Esophagus (tissue), 2 donors: ENCODE data around the gene ADAM10. TPM values are rescaled to one million over a fixed set of nuclear protein-coding genes. Genes with fewer than 3 reads are reported as not detected.
A peak's percentile ranks its signal among the peaks of the same experiment; 100 is the strongest.

Source experiments
- H3K27ac ChIP-seq, 2 donors: one replicate each; pipeline ENCODE4 v1.5.1; 2013; ENCODE audit warnings: low read depth in 2 of 2, mild to moderate bottlenecking in 2 of 2, inconsistent platforms in 1 of 2, low read length in 1 of 2, moderate library complexity in 1 of 2
- H3K27me3 ChIP-seq, 2 donors: one replicate each; pipeline ENCODE4 v1.6.1; 2013; ENCODE audit warnings: low read length in 2 of 2, control low read depth in 1 of 2, mild to moderate bottlenecking in 1 of 2; ENCODE audit not compliant: insufficient read depth in 2 of 2, control insufficient read depth in 1 of 2
- H3K36me3 ChIP-seq, 2 donors: one replicate each; pipeline ENCODE4 v1.6.1; 2013; ENCODE audit warnings: low read length in 1 of 2; ENCODE audit not compliant: control insufficient read depth in 2 of 2, insufficient read depth in 2 of 2
- H3K4me1 ChIP-seq, 2 donors: one replicate each; pipeline ENCODE4 v1.6.1; 2013; ENCODE audit warnings: low read length in 1 of 2; ENCODE audit not compliant: control insufficient read depth in 2 of 2, insufficient read depth in 2 of 2
- H3K4me3 ChIP-seq, 2 donors: one replicate each; pipeline ENCODE4 v1.5.1; 2013; ENCODE audit warnings: low read length in 2 of 2, mild to moderate bottlenecking in 2 of 2, low read depth in 1 of 2, moderate library complexity in 1 of 2
- H3K9me3 ChIP-seq, 2 donors: one replicate each; pipeline ENCODE4 v1.6.1; 2013; ENCODE audit warnings: mild to moderate bottlenecking in 2 of 2, low read depth in 1 of 2, low read length in 1 of 2, moderate library complexity in 1 of 2; ENCODE audit not compliant: control insufficient read depth in 2 of 2, insufficient read depth in 1 of 2
- WGBS, 2 donors: extraction: QIAGEN DNeasy Blood & Tissue Kit; methylation state at CpG; one replicate each; pipeline ENCODE4 v1.1.7; 2013; 5-methylcytosine and 5-hydroxymethylcytosine counted together
- polyA plus RNA-seq, 2 donors: library from polyadenylated mRNA; stranded (reverse); fragments of 200-250 nt; gene quantifications; one replicate each; pipeline ENCODE4 v1.2.3, GENCODE V29; 2013
- donor health status: healthy with polysubstance abuse.
- donor health status: Bipolar disorder and iron deficiency.

The ADAM10 gene
- polyA plus RNA-seq, 2 donors: 9.7 to 16.0 TPM

DNA sequence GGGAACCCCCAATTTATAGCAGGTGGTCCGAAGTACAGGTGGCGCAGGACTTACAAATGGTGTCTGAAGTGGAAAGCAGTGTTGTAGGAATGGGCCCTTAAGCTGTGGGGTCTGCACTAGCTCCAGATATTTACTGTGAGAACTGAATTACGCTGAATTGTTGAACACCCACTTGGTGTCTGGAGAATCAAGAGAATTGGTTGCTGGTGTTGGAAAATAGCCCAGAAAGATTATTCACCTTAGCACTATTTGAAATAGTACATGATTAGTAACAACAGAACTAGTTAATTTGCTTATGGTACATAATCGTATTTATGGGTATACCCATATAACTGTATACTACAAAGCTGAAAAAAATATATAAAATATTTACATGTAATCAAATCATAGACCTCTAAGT is 64.8 kb downstream of the ADAM10 start:
- H3K9me3 ChIP-seq: no peaks in the 10 kb centered on the region
- peaks cover 0 to 2% of the 10 kb centered on the region in 2 donors for H3K4me1 ChIP-seq
- no peak overlapping the region for H3K4me3 ChIP-seq
- H3K27ac ChIP-seq: no peak overlapping the region
- no peaks in the 10 kb centered on the region for H3K36me3 ChIP-seq
- 90 to 94% methylated on average over 4 of the region's 4 CpGs for WGBS, 2 donors
- no peaks in the 10 kb centered on the region for H3K27me3 ChIP-seq

DNA sequence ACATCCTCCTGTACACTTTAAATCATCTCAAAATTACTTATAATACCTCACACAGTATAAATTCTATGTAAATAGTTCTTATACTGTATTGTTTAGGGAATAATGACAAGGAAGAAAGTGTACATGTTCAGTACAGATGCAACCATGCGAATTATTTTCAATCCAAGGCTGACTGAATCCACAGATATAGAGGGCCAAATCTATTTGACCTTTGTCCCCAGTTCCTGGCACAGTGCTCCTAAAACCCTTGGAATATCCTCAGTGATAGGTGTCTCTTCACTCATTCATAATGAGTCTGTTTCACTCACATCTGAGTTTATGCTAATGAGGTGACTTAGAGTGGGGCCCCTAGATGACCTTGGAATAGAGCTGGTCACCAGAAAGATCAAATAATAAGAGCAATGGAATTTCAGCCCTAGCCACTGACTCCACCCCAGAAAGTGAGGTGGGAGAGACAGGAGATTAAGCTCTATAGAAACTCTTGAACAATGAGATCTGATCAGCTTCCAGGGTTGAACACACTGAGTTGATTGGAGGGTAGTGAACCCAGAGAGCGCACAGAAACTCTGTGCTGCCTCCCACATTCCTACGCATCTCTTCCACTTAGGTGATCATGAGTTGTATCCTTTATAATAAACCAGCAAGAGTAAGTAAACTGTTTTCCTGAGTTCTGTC is 65.3 kb downstream of the ADAM10 start:
- Histone ChIP-seq H3K36me3 (peaks cover 0 to 3% of the 10 kb centered on the region in 2 donors), H3K27me3 (no peaks in the 10 kb centered on the region), H3K4me1 (peaks cover 0 to 2% of the 10 kb centered on the region in 2 donors), H3K27ac (no peak overlapping the region), H3K4me3 (no peak overlapping the region), H3K9me3 (no peaks in the 10 kb centered on the region)
- 94 to 97% methylated on average over 3 of the region's 3 CpGs for WGBS, 2 donors

DNA sequence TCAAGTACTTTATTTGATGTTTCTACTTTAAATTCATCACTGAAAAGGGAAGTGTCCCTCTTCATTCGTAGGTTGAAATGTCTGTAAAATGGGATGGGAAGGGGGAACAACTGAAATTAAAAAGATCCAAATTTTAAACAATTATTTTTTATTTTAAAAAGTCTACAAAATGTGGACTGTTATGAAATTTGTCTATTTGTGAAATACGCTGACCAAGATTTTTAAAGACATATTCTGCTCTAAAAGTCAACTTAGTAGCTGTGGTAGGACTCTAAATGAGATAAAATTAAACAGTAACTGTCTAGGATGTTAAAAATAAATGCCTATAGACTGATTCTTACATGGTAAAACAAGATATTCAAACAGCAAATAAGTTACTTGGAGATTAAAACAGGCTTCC is 67.3 kb downstream of the ADAM10 start:
- H3K9me3 ChIP-seq: no peaks in the 10 kb centered on the region
- H3K36me3 ChIP-seq: peaks cover 0 to 3% of the 10 kb centered on the region in 2 donors
- WGBS, 2 donors: 89 to 96% methylated on average over 2 of the region's 2 CpGs
- H3K27ac ChIP-seq: no peak overlapping the region
- peaks cover 0 to 2% of the 10 kb centered on the region in 2 donors for H3K4me1 ChIP-seq
- no peak overlapping the region for H3K4me3 ChIP-seq
- H3K27me3 ChIP-seq: no peaks in the 10 kb centered on the region

DNA sequence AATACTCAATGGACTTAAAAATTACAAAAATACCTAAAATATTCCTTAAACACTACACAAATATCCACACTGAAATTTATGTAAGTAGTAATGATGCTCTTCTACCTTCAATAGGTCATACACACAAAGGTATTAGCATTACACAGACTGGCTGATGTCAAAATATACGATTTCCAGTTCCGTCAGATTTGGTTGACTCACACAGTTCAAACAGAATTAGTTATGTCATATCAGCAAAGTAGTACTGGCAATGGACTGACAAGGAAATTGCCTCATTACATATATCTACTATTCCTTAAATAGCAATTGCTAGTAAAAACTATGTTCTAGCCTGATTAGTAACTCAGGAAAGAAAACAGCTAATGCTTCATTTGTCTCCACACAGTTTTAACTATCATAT is 70.8 kb downstream of the ADAM10 start:
- no peaks in the 10 kb centered on the region for H3K9me3 ChIP-seq
- H3K4me3 ChIP-seq: no peak overlapping the region
- no peak overlapping the region for H3K27ac ChIP-seq
- peaks cover 0 to 3% of the 10 kb centered on the region in 2 donors for H3K36me3 ChIP-seq
- no peaks in the 10 kb centered on the region for H3K27me3 ChIP-seq
- peaks cover 0 to 2% of the 10 kb centered on the region in 2 donors for H3K4me1 ChIP-seq
- 58 to 67% methylated on average over 2 of the region's 2 CpGs for WGBS, 2 donors

DNA sequence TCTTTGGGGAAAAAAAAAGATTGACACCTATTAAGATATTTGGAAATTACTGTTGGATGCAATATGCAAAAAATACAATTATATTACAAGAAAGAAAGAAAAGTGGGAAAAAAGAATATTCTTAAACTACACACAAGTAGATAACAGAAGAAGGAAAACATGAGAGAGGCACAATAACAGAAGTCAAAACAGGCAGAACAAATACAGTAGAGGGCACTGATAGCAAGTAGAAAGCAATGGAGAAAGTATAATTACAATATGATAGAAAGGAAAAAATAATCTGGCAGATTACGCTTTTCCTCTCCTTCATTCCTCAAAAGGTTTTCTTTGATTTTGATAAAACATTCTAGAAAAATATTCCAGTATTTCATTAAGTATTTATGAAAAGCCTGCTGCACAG is 72.1 kb downstream of the ADAM10 start:
- peaks cover 0 to 2% of the 10 kb centered on the region in 2 donors for H3K4me1 ChIP-seq
- no peaks in the 10 kb centered on the region for H3K27me3 ChIP-seq
- no peaks in the 10 kb centered on the region for H3K9me3 ChIP-seq
- 74 to 89% methylated on average over 1 of the region's 1 CpG for WGBS, 2 donors
- H3K4me3 ChIP-seq: no peak overlapping the region
- H3K27ac ChIP-seq: no peak overlapping the region
- H3K36me3 ChIP-seq: peaks cover 0 to 3% of the 10 kb centered on the region in 2 donors

DNA sequence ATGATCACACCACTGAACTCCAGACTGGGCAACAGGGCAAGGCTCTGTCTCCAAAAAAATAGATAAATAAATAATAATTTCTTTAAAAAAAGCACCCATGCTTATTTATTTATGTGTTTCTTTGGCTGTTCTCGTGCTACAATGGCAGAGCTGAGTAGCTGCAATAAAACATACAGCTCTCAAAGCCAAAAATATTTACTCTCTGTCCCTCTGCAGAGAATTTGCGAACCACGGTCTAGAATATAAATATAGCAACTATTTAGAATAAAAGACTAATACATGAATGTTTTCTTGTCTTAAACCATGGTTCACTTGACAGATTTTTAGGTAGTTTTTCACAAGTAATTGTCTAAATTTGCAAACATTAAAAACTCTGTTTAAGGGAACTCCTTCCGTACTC is 72.7 kb downstream of the ADAM10 start:
- Histone ChIP-seq H3K9me3 (no peaks in the 10 kb centered on the region), H3K36me3 (peaks cover 0 to 3% of the 10 kb centered on the region in 2 donors), H3K27ac (no peak overlapping the region), H3K4me1 (peaks cover 0 to 2% of the 10 kb centered on the region in 2 donors), H3K27me3 (no peaks in the 10 kb centered on the region), H3K4me3 (no peak overlapping the region)
- 88 to 90% methylated on average over 4 of the region's 4 CpGs for WGBS, 2 donors

DNA sequence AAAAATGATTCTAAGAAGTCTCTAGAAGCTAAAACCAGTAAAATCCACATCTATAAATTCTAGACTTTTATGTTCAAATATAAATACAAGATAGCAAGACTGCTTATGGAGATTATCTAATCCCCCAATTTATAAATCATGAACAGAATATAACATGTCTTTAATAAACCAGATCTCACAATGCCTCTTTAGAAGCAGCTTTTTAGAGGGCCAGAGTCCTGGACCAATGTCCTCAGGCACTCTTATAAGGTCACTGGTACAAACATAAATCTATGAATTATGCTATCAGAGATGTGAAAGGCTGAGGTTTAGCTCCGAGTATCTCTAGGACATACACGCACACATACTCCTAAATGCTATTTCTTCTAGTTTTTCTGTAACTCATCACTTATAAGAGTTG is 78.3 kb downstream of the ADAM10 start:
- 94 to 98% methylated on average over 2 of the region's 2 CpGs for WGBS, 2 donors
- H3K27ac ChIP-seq: no peak overlapping the region
- H3K9me3 ChIP-seq: no peaks in the 10 kb centered on the region
- no peak overlapping the region for H3K4me3 ChIP-seq
- H3K4me1 ChIP-seq: no peaks in the 10 kb centered on the region
- H3K27me3 ChIP-seq: no peaks in the 10 kb centered on the region
- no peaks in the 10 kb centered on the region for H3K36me3 ChIP-seq

DNA sequence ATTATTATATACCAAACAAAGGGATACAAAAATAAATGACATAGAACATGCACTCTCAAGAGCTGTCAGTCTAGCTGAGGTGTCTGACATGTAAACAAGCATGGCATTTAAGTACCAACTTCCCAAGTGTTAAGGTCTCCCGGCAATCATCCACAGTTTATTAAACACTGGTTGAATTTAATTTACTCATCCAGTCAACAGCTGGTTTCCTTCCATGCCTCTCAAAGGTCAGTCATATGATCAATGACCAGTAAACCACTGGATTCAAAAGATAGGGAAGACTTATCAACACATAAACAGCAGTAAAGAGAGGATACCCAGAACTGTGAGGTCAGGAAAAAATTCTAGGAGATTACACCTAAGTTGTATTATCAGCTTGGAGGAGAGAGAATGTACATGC is 80.4 kb downstream of the ADAM10 start:
- no peaks in the 10 kb centered on the region for H3K36me3 ChIP-seq
- H3K4me1 ChIP-seq: no peaks in the 10 kb centered on the region
- no peak overlapping the region for H3K27ac ChIP-seq
- 67 to 86% methylated on average over 1 of the region's 1 CpG for WGBS, 2 donors
- H3K27me3 ChIP-seq: no peaks in the 10 kb centered on the region
- no peak overlapping the region for H3K4me3 ChIP-seq
- no peaks in the 10 kb centered on the region for H3K9me3 ChIP-seq

DNA sequence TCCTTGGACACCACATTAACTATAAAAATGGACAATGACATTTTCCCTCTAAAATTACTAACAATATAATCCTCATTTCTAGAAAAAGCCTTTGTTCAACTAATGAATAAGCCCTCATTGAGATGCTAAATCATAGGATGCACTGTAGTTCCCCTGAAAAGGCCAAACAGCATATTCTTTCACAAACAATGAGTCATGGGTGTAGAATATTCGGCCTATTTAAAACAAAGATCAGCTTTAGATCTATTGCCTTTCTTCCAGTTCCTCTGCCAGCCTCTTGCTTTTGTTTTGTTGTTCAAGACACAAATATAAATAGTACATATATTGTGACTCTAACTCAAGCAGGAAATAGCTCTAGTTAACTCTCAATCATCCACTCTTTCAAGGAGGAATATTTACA is 82.5 kb downstream of the ADAM10 start:
- Histone ChIP-seq H3K4me1 (no peaks in the 10 kb centered on the region), H3K4me3 (no peak overlapping the region), H3K36me3 (peaks cover 0 to 3% of the 10 kb centered on the region in 2 donors), H3K27me3 (no peaks in the 10 kb centered on the region), H3K27ac (peak overlapping the region in 1 of 2 donors; percentile 41), H3K9me3 (no peaks in the 10 kb centered on the region)
- WGBS, 2 donors: 32% methylated on average over 1 of the region's 1 CpG

DNA sequence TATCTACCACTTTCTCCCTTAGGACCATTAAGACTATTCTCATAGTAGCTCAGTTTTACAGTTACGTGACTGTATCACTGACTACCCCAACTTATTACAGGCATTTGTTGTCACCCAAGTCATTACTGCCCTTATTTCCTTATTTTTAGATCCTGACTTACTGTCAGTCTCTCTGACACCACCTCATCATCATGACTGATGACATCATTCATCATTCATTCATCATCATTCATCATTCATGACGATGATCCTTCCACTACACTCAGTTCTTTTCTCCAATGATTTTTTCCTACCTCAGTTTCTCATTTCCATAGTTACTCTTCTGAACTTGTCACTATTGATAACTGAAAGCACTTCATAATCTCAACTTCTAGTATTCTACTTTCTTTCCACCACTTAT is 83.8 kb downstream of the ADAM10 start:
- H3K4me3 ChIP-seq: no peak overlapping the region
- H3K27ac ChIP-seq: no peak overlapping the region
- H3K9me3 ChIP-seq: no peaks in the 10 kb centered on the region
- peaks cover 0 to 3% of the 10 kb centered on the region in 2 donors for H3K36me3 ChIP-seq
- H3K27me3 ChIP-seq: no peaks in the 10 kb centered on the region
- WGBS, 2 donors: 90 to 91% methylated on average over 2 of the region's 2 CpGs
- H3K4me1 ChIP-seq: no peaks in the 10 kb centered on the region
